Osteoblast (primary cell): ENCODE measurements around the gene SNW1. TPM values are rescaled to one million over a fixed set of nuclear protein-coding genes. Genes with fewer than 3 reads are reported as not detected.

Source experiments
- DNase-seq: peaks from one replicate; pipeline ENCODE4 v3.0.0; 2011; ENCODE audit warnings: low spot score, mixed read lengths; ENCODE audit not compliant: insufficient read length; ENCODE audit errors: missing footprints
- H2AFZ ChIP-seq: 2 replicates; pipeline ENCODE4 v1.6.0; 2011; ENCODE audit warnings: mild to moderate bottlenecking, low read length
- H3K27ac ChIP-seq: 2 replicates; pipeline ENCODE4 v1.5.1; 2011; ENCODE audit warnings: mild to moderate bottlenecking, low read depth, low read length, moderate library complexity
- H3K27me3 ChIP-seq: 2 replicates; pipeline ENCODE4 v1.6.0; 2012; ENCODE audit warnings: mild to moderate bottlenecking, control low read depth, inconsistent platforms, low read length, moderate library complexity; ENCODE audit not compliant: insufficient read depth
- H3K36me3 ChIP-seq: 2 replicates; pipeline ENCODE4 v1.5.1; 2011; ENCODE audit warnings: mild to moderate bottlenecking, low read length, control low read depth, moderate library complexity; ENCODE audit not compliant: insufficient read depth
- H3K4me1 ChIP-seq: 2 replicates; pipeline ENCODE4 v1.5.1; 2011; ENCODE audit warnings: mild to moderate bottlenecking, low read length, control low read depth, moderate library complexity; ENCODE audit not compliant: insufficient read depth
- H3K4me2 ChIP-seq: 2 replicates; pipeline ENCODE4 v1.6.0; 2011; ENCODE audit warnings: mild to moderate bottlenecking, low read length; ENCODE audit not compliant: insufficient read depth
- H3K4me3 ChIP-seq: fragments of 200-600 bp; sonication (generic); 3 replicates; pipeline ENCODE4 v1.5.1; 2012; ENCODE audit warnings: mild to moderate bottlenecking, low read length, inconsistent platforms; ENCODE audit not compliant: insufficient read depth
- H3K79me2 ChIP-seq: 2 replicates; pipeline ENCODE4 v1.6.0; 2012; ENCODE audit warnings: mild to moderate bottlenecking, low read length, control low read depth, inconsistent platforms; ENCODE audit not compliant: insufficient read depth
- H3K9me3 ChIP-seq: 2 replicates; pipeline ENCODE4 v1.5.1; 2011; ENCODE audit warnings: low read depth, low read length, control low read depth
- H4K20me1 ChIP-seq: 2 replicates; pipeline ENCODE4 v1.6.0; 2012; ENCODE audit warnings: mild to moderate bottlenecking, low read length, control low read depth; ENCODE audit not compliant: insufficient read depth
- CTCF ChIP-seq: IDR thresholded peaks from 2 replicates; pipeline ENCODE4 v1.5.1; 2011; ENCODE audit warnings: mild to moderate bottlenecking, low read depth, low read length, moderate library complexity; ENCODE audit errors: extremely low read depth
- total RNA-seq: library from RNA; depleted of rRNA; stranded (reverse); fragments of >200 nt; gene quantifications from 2 replicates; pipeline ENCODE4 v1.2.3, GENCODE V29; 2012

Gene SNW1
- total RNA-seq, 1 donor: 59.4 TPM

GRCh38 chr14:77746064-77746702, 14.8 kb downstream of the SNW1 start:
- peaks cover 36% of the 10 kb centered on the region for H3K79me2 ChIP-seq
- H2AFZ ChIP-seq: no peak overlapping the region
- peaks cover 18% of the 10 kb centered on the region for H4K20me1 ChIP-seq
- DNase-seq: peak; percentile 42
- H3K9me3 ChIP-seq: no peaks in the 10 kb centered on the region
- TF ChIP-seq CTCF: no peak
- H3K4me1 ChIP-seq: no peaks in the 10 kb centered on the region
- H3K4me3 ChIP-seq: no peak overlapping the region
- no peak overlapping the region for H3K4me2 ChIP-seq
- no peak overlapping the region for H3K27ac ChIP-seq
- H3K36me3 ChIP-seq: peaks cover 25% of the 10 kb centered on the region
- H3K27me3 ChIP-seq: no peaks in the 10 kb centered on the region

GRCh38 chr14:77741438-77741837, 19.5 kb downstream of the SNW1 start:
- H3K27ac ChIP-seq: no peak overlapping the region
- no peak overlapping the region for H3K4me2 ChIP-seq
- no peak for TF ChIP-seq CTCF
- H3K9me3 ChIP-seq: no peaks in the 10 kb centered on the region
- no peak overlapping the region for H3K4me3 ChIP-seq
- H3K36me3 ChIP-seq: peaks cover 15% of the 10 kb centered on the region
- no peak overlapping the region for H2AFZ ChIP-seq
- no peak for DNase-seq
- peaks cover 4% of the 10 kb centered on the region for H3K4me1 ChIP-seq
- H3K27me3 ChIP-seq: no peaks in the 10 kb centered on the region
- H3K79me2 ChIP-seq: peaks cover 44% of the 10 kb centered on the region
- peaks cover 25% of the 10 kb centered on the region for H4K20me1 ChIP-seq

DNA sequence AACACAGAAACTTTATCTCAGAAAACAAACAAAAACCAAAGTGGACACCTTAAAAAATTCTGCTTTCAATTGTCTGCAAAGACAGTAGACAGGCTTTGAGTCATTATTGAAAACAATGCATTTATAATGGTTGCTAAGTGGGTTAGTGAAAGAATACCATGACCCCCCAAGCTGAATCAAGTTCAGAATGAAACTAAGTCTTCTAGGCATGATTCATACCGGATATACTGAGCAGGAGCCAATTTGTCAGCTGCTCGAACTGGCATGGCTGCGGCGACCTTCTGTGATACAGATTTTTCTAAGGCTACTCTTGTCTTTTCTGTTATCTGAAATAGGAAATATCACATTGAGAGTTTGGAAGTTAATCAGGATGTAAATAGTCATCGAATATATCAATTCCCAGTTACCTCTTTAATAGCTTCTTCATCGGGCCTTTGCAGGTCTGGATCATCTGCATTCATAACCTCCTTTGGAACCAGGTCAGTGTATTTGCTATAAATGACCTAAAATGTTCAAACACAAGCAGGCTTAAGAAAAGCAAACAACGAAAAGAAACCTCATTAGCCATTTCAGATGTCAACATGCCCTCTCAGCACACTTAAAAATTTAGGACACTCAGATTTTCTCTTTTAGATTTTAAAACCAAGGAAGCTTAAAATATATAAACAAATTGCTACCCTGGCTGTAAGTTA, 22.3 kb downstream of the SNW1 start:
- H3K36me3 ChIP-seq: peaks cover 39% of the 10 kb centered on the region

More for the DNA sequence above, 22.3 kb downstream of the SNW1 start:
- DNase-seq: peak; percentile 90
- peaks cover 12% of the 10 kb centered on the region for H4K20me1 ChIP-seq
- peak overlapping the region; percentile 59 for H3K27ac ChIP-seq
- H3K27me3 ChIP-seq: no peaks in the 10 kb centered on the region
- H3K79me2 ChIP-seq: peaks cover 29% of the 10 kb centered on the region
- peaks cover 4% of the 10 kb centered on the region for H3K4me1 ChIP-seq
- no peak overlapping the region for H2AFZ ChIP-seq
- no peaks in the 10 kb centered on the region for H3K9me3 ChIP-seq
- H3K4me3 ChIP-seq: no peak overlapping the region
- TF ChIP-seq CTCF: no peak
- peak overlapping the region; percentile 40 for H3K4me2 ChIP-seq
